ENCODE data around the gene KCNT1. TPM values are rescaled to one million over a fixed set of nuclear protein-coding genes. Genes with fewer than 3 reads are reported as not detected.
A peak's percentile ranks its signal among the peaks of the same experiment; 100 is the strongest.

Gene KCNT1
- total RNA-seq, 1 experiment from 2014 or later = 0.17 TPM

GRCh38 chr9:135803441-135803840 is 101.5 kb downstream of the KCNT1 start:
- Histone ChIP-seq H3K4me3 (replicated peaks in 1 of 2; ENCODE audit: low read depth in 1 of 2, low read length in 2 of 2) (no peak overlapping the region), H3K4me1 (ENCODE audit: control insufficient read depth in 1 of 2, insufficient read depth in 2 of 2, low read length in 2 of 2) (peaks cover 0 to 4% of the 10 kb centered on the region in 2 experiments; a peak in 1 of 4 replicates), H3K9ac (ENCODE audit: low read length) (no peak overlapping the region), H3K4me2 (ENCODE audit: low read length) (no peak overlapping the region), H3K9me2 (ENCODE audit: insufficient read depth) (no peaks in the 10 kb centered on the region), H3K27me3 (ENCODE audit: insufficient read depth, low read length) (no peaks in the 10 kb centered on the region), H3K27ac (ENCODE audit: low read depth, low read length) (no peak overlapping the region), H4K20me1 (ENCODE audit: insufficient read depth) (no peaks in the 10 kb centered on the region), H3K36me3 (ENCODE audit: control insufficient read depth in 1 of 2, insufficient read depth in 2 of 2, low read length in 2 of 2) (no peaks in the 10 kb centered on the region; a peak in 2 of 4 replicates), H3K79me2 (ENCODE audit: insufficient read depth, low read length) (no peaks in the 10 kb centered on the region), H3K9me3 (ENCODE audit: control insufficient read depth in 1 of 2, insufficient read depth in 1 of 2, low read depth in 1 of 2, low read length in 2 of 2) (no peaks in the 10 kb centered on the region), H2AFZ (ENCODE audit: low read depth, low read length, poor library complexity, severe bottlenecking) (no peak overlapping the region)
- CTCF ChIA-PET = no interaction called here
- TF ChIP-seq CTCF (IDR thresholded peaks at IDR 0.05 in 2 of 3, conservative IDR thresholded peaks at IDR 0.05 in 1 of 3; ENCODE audit: borderline replicate concordance in 1 of 3, insufficient read depth in 1 of 3, low read depth in 2 of 3, low read length in 2 of 3) (no peak), YY1 (IDR thresholded peaks at IDR 0.05; ENCODE audit: extremely low read depth, insufficient replicate concordance, low read depth, low read length) (no peak), SP1 (IDR thresholded peaks at IDR 0.05; ENCODE audit: low read depth) (no peak), CBX3 (IDR thresholded peaks at IDR 0.05; ENCODE audit: low read depth) (no peak), ZNF274 (IDR thresholded peaks at IDR 0.05; ENCODE audit: low read depth, low read length) (no peak)
- no peak for ATAC-seq
- intact Hi-C loops (cut with micrococcal nuclease) = no loop called here
- RAD21 ChIA-PET (ENCODE audit: low non-redundant PET in 1 of 2, low total read pairs in 2 of 2, uncharacterized antibody in 2 of 2, unreplicated experiment in 2 of 2) = no interaction called here
- POLR2A ChIA-PET = no interaction called here
- BruUV-seq (replicated peaks) = no TSS peak
- DNase-seq (ENCODE audit: low read depth, low spot score) = no peak

GRCh38 chr9:135804581-135805421 is 102.8 kb downstream of the KCNT1 start:
- Histone ChIP-seq H3K9me2 (ENCODE audit: insufficient read depth) (no peaks in the 10 kb centered on the region), H3K79me2 (ENCODE audit: insufficient read depth, low read length) (no peaks in the 10 kb centered on the region), H2AFZ (ENCODE audit: low read depth, low read length, poor library complexity, severe bottlenecking) (no peak overlapping the region), H3K4me3 (replicated peaks in 1 of 2; ENCODE audit: low read depth in 1 of 2, low read length in 2 of 2) (no peak overlapping the region), H3K27ac (ENCODE audit: low read depth, low read length) (no peak overlapping the region), H3K27me3 (ENCODE audit: insufficient read depth, low read length) (no peaks in the 10 kb centered on the region), H3K4me2 (ENCODE audit: low read length) (no peak overlapping the region), H3K9ac (ENCODE audit: low read length) (no peak overlapping the region), H3K9me3 (ENCODE audit: control insufficient read depth in 1 of 2, insufficient read depth in 1 of 2, low read depth in 1 of 2, low read length in 2 of 2) (no peaks in the 10 kb centered on the region), H4K20me1 (ENCODE audit: insufficient read depth) (no peaks in the 10 kb centered on the region), H3K36me3 (ENCODE audit: control insufficient read depth in 1 of 2, insufficient read depth in 2 of 2, low read length in 2 of 2) (peaks cover 0 to 1% of the 10 kb centered on the region in 2 experiments; a peak in 3 of 4 replicates), H3K4me1 (ENCODE audit: control insufficient read depth in 1 of 2, insufficient read depth in 2 of 2, low read length in 2 of 2) (peaks cover 0 to 4% of the 10 kb centered on the region in 2 experiments; a peak in 1 of 4 replicates)
- TF ChIP-seq CTCF (IDR thresholded peaks at IDR 0.05 in 2 of 3, conservative IDR thresholded peaks at IDR 0.05 in 1 of 3; ENCODE audit: borderline replicate concordance in 1 of 3, insufficient read depth in 1 of 3, low read depth in 2 of 3, low read length in 2 of 3) (peak in 2 of 3 experiments; percentile 11 to 31; a peak in 1 of 6 replicates), RAD21 (IDR thresholded peaks at IDR 0.05; ENCODE audit: low read depth) (peak; percentile 22; the same call in 1 of the 2 replicates), SIN3A (IDR thresholded peaks at IDR 0.05; ENCODE audit: low read depth) (no peak)
- no TSS peak for BruUV-seq (replicated peaks)
- POLR2A ChIA-PET = no interaction called here
- CTCF ChIA-PET = no interaction called here
- DNase-seq (ENCODE audit: low read depth, low spot score) (no peak), ATAC-seq (peak; percentile 75)
- intact Hi-C loops (cut with micrococcal nuclease) = no loop called here
- RAD21 ChIA-PET (ENCODE audit: low non-redundant PET in 1 of 2, low total read pairs in 2 of 2, uncharacterized antibody in 2 of 2, unreplicated experiment in 2 of 2) = no interaction called here

Data from HCT116 (cell line).